T follicular helper cell (primary cell): ENCODE data around the gene RPL7L1.

Source experiments
- DNase-seq: peaks from one replicate; pipeline ENCODE4 v3.0.0-alpha.2; 2020; ENCODE audit warnings: low read depth

The RPL7L1 gene

DNA sequence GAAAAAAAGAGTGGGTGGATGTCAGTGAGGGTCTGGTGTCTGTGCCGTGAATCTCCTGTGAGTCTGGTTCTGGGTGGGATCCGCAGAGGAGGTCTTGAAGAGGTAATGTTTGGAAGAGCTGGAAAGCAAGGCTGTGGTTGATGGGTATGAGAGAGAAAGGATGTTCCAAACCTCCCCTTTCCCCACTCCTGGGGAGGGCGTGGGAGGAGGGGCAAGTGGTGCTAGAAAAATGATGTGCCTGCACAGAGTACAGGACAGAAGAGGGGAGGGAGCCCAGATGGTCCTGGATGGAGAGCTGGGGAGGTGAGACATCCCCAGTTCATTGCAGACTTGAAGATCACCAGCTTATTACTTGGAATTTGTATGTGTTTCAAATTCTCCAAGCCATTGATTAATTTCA, 53.0 kb downstream of the RPL7L1 start:
- no peak for DNase-seq

- DNase-seq: no peak
Observed at GRCh38 chr6:42933205-42933604, 53.8 kb downstream of the RPL7L1 start.

- DNase-seq: no peak
Observed at GRCh38 chr6:42935322-42935721, 55.9 kb downstream of the RPL7L1 start.

- no peak for DNase-seq
Observed at GRCh38 chr6:42936398-42936797, 57.0 kb downstream of the RPL7L1 start.

- DNase-seq: no peak
Observed at GRCh38 chr6:42937548-42938427, 58.4 kb downstream of the RPL7L1 start.

DNA sequence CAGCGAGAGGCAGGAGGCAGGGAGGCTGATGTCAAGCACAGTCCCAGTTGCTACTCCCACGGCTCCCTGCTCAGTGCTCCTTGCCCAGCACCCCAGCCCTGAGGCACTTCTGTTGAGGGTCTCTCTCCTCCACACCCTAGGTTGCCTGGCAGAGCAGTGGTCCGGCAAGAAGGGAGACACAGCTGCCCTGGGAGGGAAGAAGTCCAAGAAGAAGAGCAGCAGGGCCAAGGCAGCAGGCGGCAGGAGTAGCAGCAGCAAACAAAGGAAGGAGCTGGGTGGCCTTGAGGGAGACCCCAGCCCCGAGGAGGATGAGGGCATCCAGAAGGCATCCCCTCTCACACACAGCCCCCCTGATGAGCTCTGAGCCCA, 59.0 kb downstream of the RPL7L1 start:
- no peak for DNase-seq

DNA sequence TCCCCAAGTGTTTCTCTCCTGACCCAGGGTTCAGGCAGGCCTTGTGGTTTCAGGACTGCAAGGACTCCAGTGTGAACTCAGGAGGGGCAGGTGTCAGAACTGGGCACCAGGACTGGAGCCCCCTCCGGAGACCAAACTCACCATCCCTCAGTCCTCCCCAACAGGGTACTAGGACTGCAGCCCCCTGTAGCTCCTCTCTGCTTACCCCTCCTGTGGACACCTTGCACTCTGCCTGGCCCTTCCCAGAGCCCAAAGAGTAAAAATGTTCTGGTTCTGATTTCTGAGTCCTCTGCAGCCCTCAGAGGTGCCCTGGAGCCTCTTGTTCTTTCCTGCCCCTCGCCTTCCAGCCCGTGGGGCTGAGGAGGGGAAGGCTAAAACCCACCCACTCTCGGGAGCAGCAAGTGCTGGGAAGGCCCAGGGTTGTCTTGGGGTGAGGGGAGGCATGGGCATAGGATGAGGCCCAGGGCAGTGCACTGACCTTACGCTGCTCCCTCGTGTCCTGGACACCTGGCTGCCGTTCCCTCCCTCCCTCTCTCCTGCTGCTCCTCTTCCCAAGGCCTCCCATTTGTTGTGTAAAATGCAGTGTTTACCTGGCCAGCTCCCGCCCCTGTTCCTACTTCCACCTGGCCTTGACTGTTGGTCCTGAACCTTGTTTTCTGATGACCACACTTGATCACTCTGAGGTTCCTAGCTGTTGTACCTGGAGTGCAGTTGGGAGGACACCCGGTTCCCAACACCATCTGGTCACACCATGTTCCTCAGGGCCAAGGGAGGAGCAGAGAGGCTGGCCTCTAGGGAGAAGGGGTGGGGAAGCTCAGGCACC, 59.8 kb downstream of the RPL7L1 start:
- DNase-seq: no peak
